Epithelial cell of prostate (primary cell): ENCODE measurements around the gene FAM131A.

Experiments used
- DNase-seq: peaks from one replicate; pipeline ENCODE4 v3.0.0-alpha.2; 2011; ENCODE audit warnings: low read depth, low spot score
- H3K27ac ChIP-seq: fragments of 450-650 bp; 2 replicates; pipeline ENCODE4 v1.5.1; 2017; ENCODE audit warnings: mild to moderate bottlenecking

FAM131A gene

GRCh38 chr3:184337399-184337714 is at the start of gene FAM131A:
FAM131A (plus strand) TSS chr3:184337600; CDS start chr3:184337631, 31 bp downstream.
- peak within 1 kb of the TSS; percentile 97 for H3K27ac ChIP-seq
- no peak for DNase-seq

- H3K27ac ChIP-seq: no peak overlapping the region
- DNase-seq: no peak
These were observed 47.9 kb upstream of the FAM131A start for GRCh38 chr3:184289426-184289938.

GRCh38 chr3:184290331-184290730 is 47.1 kb upstream of the FAM131A start:
- no peak overlapping the region for H3K27ac ChIP-seq
- DNase-seq: no peak

GRCh38 chr3:184291044-184291737 is 46.2 kb upstream of the FAM131A start:
- H3K27ac ChIP-seq: no peak overlapping the region
- DNase-seq: no peak

GRCh38 chr3:184291738-184292445 is 45.5 kb upstream of the FAM131A start:
- DNase-seq: no peak
- H3K27ac ChIP-seq: no peak overlapping the region

- H3K27ac ChIP-seq: no peak overlapping the region
- no peak for DNase-seq
These were observed 41.6 kb upstream of the FAM131A start for GRCh38 chr3:184295771-184296170.

GRCh38 chr3:184296616-184297015 is 40.8 kb upstream of the FAM131A start:
- no peak overlapping the region for H3K27ac ChIP-seq
- DNase-seq: no peak

- peak; percentile 70 for DNase-seq
- H3K27ac ChIP-seq: peak within 1 kb of the TSS; percentile 95
These were observed 38.5 kb upstream of the FAM131A start, which contains the start of gene PSMD2 for GRCh38 chr3:184298759-184299487. PSMD2 (plus strand) TSS chr3:184299241; CDS start chr3:184299267, 26 bp downstream.

- H3K27ac ChIP-seq: peak overlapping the region; percentile 95
- DNase-seq: no peak
These were observed 37.7 kb upstream of the FAM131A start for GRCh38 chr3:184299488-184300377.

- no peak for DNase-seq
These were observed 37.1 kb upstream of the FAM131A start for GRCh38 chr3:184300378-184300720.

GRCh38 chr3:184305577-184305976 is 31.8 kb upstream of the FAM131A start:
- DNase-seq: no peak
- no peak overlapping the region for H3K27ac ChIP-seq

More at GRCh38 chr3:184300378-184300720, 37.1 kb upstream of the FAM131A start:
- H3K27ac ChIP-seq: peak overlapping the region; percentile 95

- no peak for DNase-seq
- no peak overlapping the region for H3K27ac ChIP-seq
These were observed 30.9 kb upstream of the FAM131A start for GRCh38 chr3:184306341-184306972.

GRCh38 chr3:184307915-184308314 is 29.5 kb upstream of the FAM131A start:
- no peak overlapping the region for H3K27ac ChIP-seq
- no peak for DNase-seq

- DNase-seq: no peak
- H3K27ac ChIP-seq: no peak overlapping the region
These were observed 28.7 kb upstream of the FAM131A start for GRCh38 chr3:184308744-184309143.

GRCh38 chr3:184311633-184312032 is 25.8 kb upstream of the FAM131A start:
- DNase-seq: no peak
- H3K27ac ChIP-seq: peak overlapping the region; percentile 10

GRCh38 chr3:184314363-184314699 is 23.1 kb upstream of the FAM131A start, which contains the start of gene EIF4G1:
EIF4G1 (plus strand) TSS chr3:184314606; CDS start chr3:184315797, 1,191 bp downstream.
- H3K27ac ChIP-seq: peak within 1 kb of the TSS; percentile 95
- peak; percentile 72 for DNase-seq

- DNase-seq: no peak
- peak overlapping the region; percentile 95 for H3K27ac ChIP-seq
These were observed 22.5 kb upstream of the FAM131A start for GRCh38 chr3:184314700-184315542.

GRCh38 chr3:184315543-184315867 is 21.9 kb upstream of the FAM131A start:
- DNase-seq: no peak
- H3K27ac ChIP-seq: peak overlapping the region; percentile 95
